Embryonic facial prominence (tissue), 1 donor: ENCODE measurements around the gene SFMBT2.

Experiments used
- DNase-seq: peaks from one replicate; pipeline ENCODE4 v3.0.0-alpha.2; 2016; ENCODE audit errors: extremely low spot score

Gene SFMBT2

DNA sequence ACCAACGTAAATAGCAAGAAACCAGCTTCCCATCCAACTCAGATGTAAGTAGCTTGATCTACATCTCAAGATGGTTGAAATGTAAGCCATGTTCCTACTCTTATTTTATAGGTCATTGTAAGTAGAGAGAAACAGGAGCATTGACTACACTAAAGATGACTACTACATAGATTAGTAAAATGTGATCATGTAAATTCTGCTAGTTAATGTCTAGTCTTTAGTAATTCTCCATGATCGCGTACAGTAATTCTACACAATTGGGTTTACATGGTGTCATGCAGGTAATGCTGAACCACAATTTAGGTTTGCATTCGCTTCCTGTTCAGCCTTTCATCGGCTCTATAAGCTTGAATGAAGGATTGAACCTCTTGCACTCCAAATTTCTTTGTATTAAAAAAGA lies 14.9 kb upstream of the SFMBT2 start:
- DNase-seq = no peak

- no peak for DNase-seq
Measured at GRCh38 chr10:7424919-7425318, 14.1 kb upstream of the SFMBT2 start.

GRCh38 chr10:7424315-7424714 lies 13.5 kb upstream of the SFMBT2 start:
- DNase-seq = no peak

DNA sequence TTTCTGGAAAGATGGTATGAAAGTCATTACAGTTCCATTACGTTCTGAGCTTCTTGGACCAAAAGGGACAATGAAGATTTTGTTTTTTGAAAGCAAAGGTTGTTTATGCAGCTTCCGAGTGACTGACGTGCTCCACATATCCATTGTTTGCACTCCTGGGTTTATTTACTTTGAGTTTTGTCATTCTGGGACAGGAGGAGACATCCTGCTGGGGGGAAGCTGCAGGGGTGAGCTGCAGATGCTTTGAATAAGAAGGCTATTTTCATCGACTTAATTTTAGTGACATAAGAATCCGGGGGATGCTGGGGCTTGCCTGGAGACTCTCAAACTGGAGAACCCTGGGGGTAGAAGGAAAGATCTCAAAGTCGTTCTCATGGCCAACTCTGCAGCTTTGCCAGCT lies 12.7 kb upstream of the SFMBT2 start:
- no peak for DNase-seq

DNA sequence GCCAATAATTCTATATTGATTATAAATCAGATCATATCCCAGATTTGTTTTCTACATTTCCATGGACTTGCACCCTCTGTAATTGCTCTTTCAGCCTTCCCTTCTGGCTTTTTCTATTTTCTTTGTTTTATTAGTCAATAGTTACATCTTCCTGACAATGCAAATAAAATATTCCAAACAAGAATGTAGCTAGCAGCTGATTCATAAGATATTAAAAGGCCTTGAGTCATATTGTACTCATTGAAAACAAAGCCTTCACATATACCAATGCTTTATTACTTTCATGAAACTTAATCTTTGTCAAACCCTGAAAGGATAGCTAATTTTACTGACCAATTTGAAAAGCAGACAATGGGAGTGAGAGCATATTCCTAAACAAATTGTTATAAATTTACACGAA lies 10.7 kb upstream of the SFMBT2 start:
- no peak for DNase-seq

DNA sequence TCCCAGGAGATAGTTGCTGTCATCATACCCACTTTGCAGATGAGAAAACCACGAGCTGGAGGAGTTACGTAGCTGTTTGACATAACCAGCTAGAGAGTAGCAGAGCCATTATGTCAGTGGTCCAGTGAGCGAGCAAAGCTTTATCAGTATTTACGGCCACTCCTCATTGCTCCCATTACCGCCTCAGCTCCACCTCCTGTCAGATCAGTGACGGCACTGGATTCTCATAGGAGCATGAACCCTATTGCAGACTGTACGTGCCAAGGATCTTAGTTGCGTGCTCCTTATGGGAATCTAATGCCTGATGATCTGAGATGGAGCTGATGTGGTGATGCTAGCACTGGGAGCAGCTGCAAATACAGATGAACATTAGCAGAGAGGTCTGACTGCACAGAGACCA lies 9.2 kb upstream of the SFMBT2 start:
- no peak for DNase-seq

DNA sequence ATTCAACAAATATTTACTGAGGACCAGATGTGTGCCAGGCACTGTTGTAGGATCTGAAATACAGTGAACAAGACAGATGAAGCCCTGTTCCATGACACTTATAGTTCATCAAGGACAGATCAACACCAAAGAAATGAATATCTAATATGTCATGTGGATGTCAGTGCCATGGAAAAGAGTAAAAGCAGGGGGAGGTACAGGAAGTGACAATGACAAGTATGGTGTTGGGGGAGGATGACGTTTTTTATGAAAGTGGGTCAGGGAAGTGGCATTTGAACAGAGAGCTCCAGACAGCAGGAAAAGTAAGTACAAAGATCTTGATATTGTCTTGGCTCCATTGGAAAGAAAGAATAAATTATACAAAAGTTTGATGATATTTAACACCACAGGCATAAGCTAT lies 7.0 kb upstream of the SFMBT2 start:
- no peak for DNase-seq

DNA sequence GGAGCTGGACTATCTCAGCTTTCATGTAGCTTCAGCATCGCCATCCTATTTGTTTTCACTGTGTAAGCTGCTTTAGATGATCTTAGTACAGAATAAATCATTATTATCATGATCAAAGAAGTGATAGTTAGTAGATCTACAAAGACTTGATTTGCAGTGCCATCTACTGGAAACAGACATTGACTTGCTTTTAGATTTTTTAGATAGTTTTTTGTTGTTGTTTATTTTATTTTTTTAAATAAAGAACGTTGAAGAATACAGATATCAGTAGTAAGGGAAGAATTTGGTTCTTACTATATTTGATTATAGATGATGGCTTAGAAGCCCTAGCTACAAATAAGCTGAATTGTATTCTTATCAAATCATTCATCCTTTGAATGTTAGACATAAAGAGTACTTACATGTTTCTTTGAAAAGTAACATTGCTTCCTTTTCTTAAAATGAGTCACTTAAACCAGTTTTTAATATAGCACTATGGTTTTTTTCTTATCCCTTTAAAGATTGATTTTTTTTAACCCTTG lies 6.3 kb upstream of the SFMBT2 start:
- DNase-seq = no peak

- no peak for DNase-seq
Measured at GRCh38 chr10:7414766-7415165, 3.9 kb upstream of the SFMBT2 start.

GRCh38 chr10:7412928-7413282 lies 2.1 kb upstream of the SFMBT2 start:
- DNase-seq = no peak

- DNase-seq = no peak
Measured at GRCh38 chr10:7412237-7412927, 1.5 kb upstream of the SFMBT2 start.

GRCh38 chr10:7411671-7412128 lies 866 bp upstream of the SFMBT2 start:
- no peak for DNase-seq

GRCh38 chr10:7410301-7410861 lies 453 bp downstream of the SFMBT2 start:
- no peak for DNase-seq

DNA sequence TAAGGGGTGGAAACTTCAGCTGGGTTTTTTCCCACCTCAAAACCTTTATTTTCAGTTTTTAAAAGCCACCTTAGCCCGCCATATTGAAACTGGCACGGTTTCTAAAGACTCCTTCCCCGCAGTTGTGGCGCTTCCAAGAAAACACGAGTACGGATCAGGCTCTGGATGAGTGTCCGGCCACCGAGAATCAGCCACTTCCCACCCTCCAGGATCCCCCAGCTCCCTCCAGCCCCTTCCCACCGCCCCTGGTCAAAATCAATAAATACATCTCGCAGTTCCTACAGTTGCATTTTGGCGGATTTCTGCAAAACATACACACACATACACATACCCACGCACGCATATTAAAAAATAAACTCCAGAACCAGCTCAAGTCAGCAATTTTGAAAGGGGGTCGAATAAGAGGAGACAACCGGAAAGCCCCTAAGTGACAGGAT lies 1.1 kb downstream of the SFMBT2 start:
- no peak for DNase-seq

- DNase-seq = no peak
Measured at GRCh38 chr10:7409045-7409731, 1.6 kb downstream of the SFMBT2 start.

DNA sequence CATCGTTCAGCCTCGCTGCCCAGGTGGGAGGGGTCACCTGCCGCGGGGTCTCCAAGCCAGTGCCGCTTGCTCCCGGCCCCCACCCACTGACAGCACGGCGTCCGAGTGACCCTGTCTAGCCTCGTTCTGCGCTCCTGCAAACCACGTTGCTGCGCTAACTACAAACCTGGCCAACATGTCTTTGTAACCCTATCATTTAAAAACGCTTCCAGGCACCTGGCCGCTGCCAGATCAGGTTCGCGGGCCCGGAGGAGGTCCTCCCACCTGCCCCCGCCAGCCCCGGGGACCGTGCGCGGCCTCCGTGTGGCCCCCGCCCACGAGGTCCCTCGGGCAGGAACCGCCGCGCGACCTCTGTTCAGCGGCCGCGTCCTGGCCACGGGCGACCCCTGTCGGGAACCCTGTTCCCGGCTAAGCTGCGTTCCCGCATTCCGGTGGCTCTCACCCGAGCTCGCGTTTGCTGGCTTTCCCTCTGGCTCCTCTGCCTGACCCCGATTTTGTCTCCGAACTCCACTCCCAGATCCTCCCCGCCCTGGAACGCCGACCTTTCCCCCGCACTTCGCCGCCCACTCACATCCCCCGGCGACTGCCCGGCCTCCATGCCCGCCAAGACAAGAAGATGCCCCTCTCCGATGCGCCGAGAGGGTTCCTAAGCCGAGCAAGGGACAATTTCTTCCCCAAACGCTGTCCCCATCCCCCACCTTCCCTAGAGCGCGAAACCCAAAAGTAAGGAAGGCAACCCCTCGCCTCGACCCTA lies 2.4 kb downstream of the SFMBT2 start:
- no peak for DNase-seq

- no peak for DNase-seq
Measured at GRCh38 chr10:7407368-7408290, 3.2 kb downstream of the SFMBT2 start.

DNA sequence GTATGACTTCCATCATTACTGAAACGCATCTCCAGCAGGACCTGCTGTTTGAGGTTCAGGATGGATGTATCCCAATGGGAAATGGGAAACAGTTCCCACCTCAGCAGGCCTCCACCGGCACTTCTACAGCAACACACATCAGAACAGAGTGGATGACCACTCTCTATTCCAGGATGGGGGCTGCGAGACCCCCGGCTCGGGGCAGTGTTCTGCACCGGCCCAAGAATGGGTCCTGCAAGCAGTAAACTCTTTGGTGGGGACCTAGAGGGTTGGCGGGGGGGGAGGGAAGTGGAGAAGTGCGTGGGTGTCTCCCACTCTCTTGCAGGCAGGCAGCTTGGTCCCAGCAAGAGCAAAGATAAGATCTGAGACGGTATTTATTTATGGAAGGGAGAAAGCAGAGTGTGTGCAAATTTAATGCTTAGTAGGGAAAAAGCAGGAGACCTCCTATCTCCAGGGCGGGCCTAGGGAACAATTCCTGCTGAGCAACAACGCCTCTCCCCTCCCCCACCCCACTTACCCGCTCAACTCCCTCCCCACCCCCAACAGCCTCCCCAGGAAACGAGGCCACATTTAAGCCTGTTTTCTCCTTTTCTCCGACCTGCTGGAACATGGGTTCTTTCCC lies 4.0 kb downstream of the SFMBT2 start:
- DNase-seq = no peak

DNA sequence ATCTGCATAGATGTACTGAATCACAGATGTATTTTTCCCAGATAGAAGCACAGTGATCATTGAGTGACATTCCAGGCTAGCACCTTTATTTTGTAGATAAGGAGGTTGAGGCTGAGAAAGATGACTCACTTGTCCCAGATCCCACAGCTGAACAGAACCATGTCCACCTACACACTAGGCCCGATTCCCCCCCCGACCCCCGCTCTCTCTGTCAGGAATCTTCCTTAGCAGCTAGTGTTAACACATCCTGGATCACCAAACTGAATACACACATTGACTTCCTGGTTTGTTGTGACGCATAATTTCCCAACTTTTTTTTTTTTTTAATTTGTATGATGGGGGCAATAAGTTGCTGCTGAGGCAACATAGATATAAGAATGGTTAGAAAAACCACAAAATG lies 5.2 kb downstream of the SFMBT2 start:
- no peak for DNase-seq

DNA sequence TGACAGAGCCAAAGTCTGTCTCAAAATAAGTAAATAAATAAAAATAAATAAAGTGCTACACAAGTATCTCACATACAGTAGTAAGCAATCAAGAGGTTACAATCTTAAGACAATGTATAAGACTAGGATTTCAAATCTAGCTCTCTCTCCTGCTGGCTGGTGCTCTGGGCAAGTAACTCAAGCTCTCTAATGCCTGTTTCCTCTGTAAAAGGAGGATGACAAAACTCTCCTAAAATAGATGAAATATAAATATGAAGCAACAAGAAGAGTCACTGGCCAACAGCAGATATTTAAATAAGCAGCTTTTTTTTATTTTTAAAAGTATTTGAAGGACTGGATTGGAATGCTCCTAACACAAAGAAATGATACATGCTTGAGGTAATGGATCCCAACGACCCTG lies 7.2 kb downstream of the SFMBT2 start:
- no peak for DNase-seq

GRCh38 chr10:7401782-7402181 lies 9.1 kb downstream of the SFMBT2 start:
- no peak for DNase-seq
